GM21526 (cell line): ENCODE data around the gene MMAB.
"Not testable (repeated sequence)": the region's sequence is repeated elsewhere in the genome, so short reads cannot be mapped to it uniquely, and the experiment has no call there.

Experiments used
- ATAC-seq: cut with Tn5 transposase; IDR thresholded peaks from one replicate; pipeline ENCODE4 v1.9.1; 2021; ENCODE audit warnings: moderate library complexity; ENCODE audit not compliant: unreplicated experiment, low FRiP score

The MMAB gene

DNA sequence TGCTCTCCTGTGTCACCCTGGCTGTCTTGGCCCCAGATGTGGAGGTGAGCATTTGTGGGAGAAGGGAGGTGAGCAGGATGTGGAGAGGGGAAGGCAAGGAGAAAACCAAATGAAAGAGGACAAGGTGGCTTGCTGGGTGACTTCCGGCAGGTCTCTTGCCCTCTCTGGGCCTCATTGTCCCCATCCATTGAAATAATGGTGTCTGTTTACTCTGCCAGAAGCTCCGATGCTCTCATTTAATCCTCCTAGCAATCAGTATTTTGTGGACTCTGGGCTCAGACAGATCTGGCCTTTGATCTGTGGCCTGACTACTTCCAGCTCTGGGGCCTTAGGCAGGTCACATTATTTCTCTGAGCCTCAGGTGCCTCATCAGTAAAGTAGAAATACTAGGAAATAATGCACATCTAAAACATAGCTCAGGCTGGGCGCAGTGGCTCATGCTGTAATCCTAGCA lies 30.9 kb upstream of the MMAB start:
- ATAC-seq: no peak

DNA sequence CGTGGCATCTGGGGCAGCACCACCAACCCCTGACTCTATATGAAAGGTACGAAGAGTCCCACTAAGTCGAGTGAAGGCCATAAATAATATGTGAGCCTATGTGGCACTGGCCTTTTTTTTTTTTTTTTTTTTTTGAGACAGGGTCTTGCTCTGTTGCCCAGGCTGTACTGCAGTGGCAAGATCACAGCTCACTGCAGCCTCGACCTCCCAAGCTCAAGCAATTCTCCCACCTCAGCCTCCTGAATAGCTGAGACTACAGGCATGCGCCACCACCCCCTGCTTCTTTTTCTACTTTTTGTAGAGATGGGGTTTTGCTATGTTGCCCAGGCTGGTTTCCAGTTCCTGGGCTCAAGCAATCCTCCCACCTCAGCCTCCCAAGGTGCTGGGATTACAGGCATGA lies 28.8 kb upstream of the MMAB start:
- not testable (repeated sequence) for ATAC-seq

DNA sequence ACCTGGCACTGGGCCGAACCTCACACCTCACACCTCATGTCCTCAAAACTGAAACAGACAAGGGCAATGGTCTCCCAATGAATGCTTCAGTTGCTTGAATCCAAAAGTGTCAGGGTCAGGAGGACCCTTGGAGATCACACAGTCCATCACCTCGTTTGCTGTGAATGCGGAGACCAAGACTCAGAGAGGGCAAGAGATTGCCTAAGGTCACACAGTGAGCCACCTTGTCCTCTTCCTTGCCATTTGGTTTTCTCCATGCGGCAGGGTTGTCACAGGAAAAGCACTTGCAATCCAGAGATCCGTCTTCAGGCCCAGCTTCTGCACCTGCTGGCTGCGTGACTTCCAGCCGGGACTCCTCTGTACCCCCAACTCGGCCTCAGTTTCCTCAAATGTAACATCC lies 28.3 kb upstream of the MMAB start:
- no peak for ATAC-seq

DNA sequence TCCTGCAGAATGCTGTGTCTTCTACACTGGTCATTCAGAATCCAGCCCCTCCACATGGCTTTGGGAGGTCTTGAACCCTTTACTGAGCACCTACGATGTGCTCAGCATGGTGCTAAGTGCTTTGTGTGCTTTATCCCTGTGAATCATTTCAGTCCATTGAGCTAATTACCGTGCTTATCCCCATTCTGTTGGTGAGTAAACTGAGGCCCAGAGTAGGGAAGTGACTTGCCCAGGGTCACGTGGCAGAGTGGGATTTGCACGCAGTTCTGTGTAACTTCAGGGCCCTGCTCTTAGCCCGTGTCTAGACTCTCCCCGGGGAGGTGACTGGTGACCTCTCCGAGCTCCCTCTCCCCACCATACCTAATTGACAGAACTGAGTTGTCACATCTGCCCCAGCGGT lies 27.7 kb upstream of the MMAB start:
- ATAC-seq: no peak

DNA sequence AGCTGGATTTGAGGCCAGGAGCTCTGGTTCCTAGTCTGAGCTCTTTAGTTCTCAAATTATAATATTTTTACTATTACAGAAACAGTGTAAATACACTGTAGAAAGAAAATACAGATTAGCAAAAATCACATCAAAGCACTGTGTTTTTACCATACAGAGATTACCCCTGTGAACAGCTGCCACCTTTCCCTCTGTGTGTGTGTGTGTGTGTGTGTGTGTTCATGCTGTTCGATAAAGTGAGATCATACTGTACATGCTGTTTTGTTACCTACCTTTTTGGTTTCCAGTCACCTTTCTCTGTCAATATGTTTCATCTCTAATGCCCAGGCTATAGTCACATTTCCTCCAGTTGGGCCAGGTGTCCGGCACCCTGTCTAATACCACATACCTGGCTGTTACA lies 27.2 kb upstream of the MMAB start:
- ATAC-seq: no peak

DNA sequence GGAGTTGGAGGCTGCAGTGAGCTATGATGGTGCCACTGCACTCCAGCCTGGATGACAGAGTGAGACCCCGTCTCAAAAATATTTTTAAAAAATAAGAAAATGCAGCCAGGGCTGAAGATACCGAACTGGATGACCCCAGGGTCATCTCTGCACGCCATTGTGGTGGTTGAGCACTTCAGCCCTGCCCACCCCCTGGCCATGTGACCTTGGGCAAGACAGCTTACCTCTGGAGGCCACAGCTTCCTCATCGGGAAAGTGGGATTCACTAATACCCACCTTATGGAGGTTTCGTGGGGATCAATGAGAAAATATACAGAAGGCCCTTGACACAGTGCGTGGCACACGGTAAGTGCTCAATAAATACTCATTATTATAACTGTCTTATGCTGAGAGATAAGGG lies 25.8 kb upstream of the MMAB start:
- ATAC-seq: no peak

DNA sequence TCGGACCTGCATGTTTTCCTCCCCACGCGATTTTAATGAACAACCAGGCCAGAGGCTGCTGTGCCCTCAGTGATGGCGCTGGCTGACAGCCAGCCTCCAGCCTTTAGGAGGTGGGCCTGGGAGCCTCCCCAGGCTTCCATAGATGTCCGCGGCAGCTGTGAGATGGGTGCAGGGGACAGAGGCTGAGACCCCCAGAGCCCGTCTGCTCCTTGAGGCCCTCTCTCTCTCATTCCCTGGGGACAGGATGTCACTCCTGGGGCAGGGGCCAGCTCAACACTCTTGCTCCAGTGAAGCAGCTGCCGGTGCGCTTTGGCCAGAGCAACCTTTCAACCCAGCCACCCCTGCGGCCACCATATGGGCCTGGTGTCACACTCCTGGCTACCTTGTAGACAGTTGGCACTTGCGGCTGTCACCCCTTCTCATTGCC lies 25.1 kb upstream of the MMAB start:
- ATAC-seq: no peak

DNA sequence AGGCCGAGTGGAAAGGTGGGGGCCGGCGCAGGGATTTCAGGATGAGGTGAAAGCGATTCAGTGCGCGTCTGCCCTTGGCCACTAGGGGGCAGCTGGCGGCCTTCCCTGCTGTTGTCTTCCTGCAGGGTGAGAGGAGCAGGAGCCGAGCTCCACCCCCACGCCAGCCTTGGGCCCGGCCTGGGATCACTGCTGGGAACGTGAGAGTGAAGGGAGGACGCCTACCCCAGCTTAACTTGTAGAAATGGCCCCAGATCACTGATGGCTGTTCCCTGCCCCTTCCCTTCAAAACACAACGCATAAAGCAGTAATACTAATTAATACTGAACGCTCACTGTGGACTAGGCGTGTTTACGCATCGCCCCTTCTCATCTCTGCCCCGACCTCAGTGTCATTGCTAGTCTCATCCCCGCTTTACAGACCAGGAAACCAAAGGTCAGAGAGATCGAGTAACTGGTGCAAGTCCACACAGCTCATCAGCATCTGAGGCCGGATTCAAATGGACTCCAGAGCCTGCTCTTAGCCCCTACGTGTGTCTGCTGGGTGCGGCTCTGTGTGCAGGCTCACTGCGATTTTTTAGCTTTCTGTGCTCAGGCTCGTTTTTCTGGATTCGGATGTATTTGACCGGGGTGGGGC lies 24.6 kb upstream of the MMAB start:
- no peak for ATAC-seq

DNA sequence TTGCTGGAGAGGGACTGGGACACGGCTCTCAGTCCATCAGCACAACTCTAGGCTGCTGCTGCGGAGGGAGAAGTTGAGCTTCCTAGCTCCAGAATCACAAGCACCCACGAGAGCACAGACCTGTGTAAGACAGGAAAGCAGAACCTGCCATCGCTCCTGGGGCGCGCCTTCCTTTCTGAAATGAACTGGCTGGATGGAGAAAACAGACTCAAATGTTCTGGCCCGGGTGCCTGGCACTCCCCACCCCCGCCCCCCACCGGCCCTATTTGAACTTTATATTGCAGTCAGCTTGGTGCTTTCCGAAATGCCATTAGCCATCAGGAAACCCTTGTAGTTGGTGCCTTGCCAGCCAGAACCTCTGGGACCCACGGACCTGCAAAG lies 24.1 kb upstream of the MMAB start:
- no peak for ATAC-seq

DNA sequence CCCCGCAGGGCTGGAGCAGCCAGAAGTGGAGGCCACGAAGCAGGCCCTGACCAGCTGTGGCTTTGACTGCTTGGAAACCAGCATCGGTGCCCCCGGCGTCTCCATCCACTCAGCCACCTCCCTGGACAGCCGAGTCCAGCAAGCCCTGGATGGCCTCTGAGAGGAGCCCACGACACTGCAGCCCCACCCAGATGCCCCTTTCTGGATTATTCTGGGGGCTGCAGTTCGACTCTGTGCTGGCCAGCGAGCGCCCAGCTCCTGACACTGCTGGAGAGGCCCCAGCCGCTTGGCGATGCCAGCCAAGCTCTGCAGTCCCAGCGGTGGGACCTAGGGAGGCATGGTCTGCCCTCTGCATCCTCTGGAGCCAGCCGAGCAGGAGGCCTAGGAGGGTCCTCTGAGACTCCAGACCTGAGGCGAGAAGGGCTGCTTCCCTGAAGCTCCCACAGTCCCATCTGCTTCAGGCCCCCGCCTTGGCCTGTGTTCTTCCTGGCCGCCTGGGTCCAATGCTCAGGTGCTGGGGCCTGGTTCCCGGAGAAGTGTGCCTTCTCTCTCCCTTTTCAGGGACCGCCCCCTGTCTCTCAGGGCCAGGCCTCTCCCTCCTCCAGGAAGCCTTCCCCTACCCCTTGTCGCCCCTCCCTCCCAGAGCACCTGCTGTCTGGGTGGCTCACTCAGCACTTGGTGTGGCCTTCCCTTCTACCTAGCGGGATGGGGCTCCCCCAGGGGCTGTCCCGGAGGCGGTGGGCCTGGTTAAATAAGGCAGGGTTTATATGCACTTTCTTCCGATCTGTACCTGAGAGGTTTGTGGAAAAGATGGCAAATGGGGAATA lies 23.3 kb upstream of the MMAB start:
- ATAC-seq: no peak

DNA sequence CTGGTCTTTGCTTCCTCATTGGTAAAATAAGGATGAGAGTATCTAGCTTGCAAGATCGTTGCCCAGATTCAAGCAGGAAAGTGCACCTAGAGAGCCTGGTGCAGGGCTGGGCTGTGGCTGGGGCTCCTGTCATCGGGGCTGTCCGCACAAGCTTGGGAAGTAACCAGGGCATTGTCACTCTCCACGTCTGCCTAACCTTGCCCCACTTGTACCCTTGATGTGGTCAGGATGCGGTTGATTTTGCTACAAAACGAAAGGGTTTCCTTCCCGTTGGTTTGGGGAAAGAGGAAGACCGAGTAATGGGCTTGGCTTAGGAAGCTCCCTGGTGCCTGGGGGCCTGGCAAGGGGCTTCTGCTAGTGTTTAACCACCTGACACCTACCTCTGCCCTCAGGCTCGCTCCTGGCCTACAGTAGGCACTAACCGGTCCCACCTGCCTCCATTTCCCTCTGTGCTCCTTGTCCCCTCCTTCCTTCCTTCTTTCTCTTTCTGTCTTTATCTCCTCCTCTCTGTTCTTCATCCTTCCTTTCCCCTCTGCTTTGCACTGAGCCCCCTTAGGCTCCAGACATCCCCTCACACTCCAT lies 22.1 kb upstream of the MMAB start:
- ATAC-seq: no peak

DNA sequence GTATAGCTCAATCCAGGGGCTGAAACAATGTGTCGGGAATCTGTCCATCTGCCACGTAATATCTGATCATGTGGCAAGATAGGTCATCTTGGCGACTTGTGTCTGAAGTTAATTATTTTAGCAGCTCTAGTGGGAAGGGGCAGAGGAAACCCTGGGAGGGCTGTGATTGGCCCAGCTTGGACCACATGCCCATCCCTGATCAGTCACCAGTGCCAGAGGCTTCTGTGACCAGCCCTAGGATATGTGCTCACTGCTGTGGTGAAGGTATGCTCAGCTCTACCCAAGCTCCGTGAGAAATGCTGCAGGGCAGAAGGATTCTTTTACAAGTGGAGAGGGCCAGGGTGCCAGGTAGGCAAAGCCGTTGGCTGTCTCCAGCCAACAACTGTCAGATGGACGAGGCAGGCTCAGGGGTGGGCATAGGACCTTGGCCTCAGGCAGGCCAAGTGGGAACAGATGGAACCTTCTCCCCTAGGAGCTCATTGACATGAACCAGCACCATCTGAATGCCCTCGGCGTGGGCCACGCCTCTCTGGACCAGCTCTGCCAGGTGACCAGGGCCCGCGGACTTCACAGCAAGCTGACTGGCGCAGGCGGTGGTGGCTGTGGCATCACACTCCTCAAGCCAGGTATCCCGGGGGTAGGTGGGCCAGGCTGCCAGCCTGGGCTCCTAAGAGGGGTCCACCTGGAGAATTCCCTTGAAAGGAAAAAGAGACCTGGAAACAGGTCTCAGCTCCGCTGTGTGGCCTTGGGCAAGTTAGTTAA lies 21.4 kb upstream of the MMAB start:
- no peak for ATAC-seq

DNA sequence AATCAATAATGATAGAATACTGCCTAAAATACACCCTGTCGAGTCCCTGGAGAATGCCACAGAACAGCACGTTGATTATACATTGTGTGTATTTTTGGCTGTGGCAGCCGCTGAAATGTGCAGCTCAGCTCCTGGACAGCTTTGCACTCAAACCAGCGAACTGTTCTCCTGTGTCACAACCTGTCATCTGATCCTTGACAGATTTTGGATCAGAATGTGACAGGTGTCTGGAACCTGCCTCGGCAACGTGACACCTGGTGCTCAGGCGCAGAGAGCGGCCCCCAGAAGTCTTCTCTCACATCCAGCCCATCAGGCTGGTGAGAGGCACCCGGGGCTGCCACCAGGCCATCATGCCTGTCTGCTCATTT lies 19.6 kb upstream of the MMAB start:
- ATAC-seq: no peak

DNA sequence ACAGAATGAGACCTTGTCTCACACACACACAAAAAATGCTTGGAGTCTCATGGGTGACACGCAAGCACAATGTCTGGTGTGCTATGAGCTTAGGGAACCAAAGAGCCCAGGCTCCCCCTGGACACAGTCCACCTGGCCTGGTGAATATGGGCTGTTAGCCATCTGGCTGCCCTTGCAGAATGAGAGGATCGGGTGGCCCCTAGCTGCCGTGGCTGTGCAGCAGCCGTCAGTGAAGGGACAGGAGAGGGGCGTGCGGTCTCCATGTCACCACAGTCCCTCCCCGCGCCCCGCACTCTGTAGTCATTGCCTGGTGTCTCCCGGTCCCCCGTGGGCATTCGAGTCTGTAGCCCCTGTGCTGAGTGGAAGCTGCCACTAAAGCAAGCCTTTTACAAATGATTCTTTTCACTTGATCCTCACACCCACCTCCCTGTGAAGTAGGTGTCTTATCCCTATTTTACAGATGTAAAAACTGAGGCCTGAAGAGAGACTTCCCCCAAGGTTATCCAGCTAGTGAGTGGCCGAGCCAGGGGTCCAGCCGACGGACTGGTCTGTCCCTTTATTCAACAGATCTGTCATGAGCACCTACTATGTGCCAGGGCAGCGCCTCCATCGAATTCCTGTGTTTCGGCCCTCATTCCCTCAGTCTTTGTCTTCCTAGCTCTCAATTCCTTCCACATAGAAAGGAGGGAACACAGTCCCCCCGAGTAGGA lies 19.0 kb upstream of the MMAB start:
- ATAC-seq: no peak

DNA sequence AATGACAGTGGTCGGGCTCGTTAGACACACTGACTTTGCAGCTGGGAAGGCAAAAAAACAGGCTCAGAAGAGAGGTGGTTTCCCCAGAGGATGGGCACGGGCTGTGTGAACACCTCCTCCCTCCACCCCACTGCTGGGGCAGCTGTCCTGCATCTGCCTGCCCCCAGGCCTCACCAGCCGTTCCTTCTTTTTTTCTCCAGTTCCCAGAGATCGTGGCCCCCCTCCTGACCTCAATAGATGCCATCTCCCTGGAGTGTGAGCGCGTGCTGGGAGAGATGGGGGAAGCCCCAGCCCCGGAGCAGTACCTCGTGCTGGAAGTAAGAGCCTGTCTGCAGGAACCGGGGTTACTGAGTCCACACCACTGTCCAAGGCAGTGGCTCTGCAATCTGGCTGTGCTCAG lies 17.7 kb upstream of the MMAB start:
- ATAC-seq: no peak

DNA sequence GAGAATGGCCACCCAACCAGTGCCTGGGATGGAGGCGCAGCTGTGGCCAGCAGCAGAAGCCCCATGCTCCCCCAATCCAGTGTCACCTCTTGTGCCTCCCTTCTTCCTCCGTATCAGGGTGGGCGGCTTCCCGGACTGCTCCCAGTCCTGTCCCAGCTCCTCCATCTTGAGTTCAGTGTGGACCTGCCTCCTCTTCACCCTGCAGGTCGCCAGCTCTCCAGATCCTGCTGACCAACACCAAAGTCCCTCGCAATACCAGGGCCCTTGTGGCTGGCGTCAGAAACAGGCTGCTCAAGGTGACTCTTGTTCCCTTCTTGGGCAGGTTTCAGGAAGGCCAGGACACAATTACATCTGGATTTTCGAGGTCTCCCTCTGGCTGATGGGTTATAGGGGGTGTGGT lies 17.3 kb upstream of the MMAB start:
- no peak for ATAC-seq

DNA sequence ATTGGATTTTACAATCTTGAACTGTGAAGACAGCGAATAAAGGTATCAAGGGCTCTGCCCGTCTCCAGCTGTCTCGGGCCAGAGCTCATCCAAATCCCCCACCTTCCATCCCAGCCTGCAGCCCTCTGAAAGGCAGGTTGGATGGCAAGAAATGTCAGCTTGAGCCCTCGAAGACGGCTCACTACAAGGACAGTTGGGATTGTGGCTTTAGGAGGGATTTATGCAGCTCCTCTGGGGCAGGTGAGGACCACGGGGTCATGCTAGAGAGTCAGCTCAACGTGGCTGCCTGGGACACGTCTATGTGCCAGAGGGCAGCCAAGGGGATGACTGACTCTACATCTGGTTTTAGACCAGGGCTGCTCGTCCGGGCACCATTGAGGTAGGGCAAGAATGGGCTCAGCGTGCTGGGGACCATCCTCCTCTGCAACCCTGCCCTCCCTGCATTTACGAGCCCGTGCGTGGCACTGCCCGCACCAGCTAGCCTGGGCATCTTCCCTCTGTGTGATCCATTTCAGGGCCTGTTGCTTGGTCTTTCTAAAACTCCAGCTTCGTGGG lies 16.5 kb upstream of the MMAB start:
- no peak for ATAC-seq

DNA sequence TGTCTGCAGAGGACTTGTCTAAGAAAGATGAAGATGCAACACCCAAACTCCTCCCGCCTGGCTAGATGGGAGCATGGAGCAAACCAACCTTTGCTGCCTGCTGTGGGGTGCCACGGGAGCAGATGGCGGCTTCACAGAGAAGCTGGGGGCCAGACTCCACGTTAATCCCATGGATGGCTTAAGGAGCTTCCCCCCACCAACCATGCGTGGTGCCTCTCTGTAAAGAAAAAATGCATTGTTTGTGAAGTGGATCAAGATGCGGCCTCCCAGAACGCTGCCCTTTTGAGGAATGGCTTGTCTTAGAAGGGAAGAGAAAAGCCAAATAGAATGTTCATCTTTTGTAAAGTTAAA lies 15.9 kb upstream of the MMAB start:
- no peak for ATAC-seq

DNA sequence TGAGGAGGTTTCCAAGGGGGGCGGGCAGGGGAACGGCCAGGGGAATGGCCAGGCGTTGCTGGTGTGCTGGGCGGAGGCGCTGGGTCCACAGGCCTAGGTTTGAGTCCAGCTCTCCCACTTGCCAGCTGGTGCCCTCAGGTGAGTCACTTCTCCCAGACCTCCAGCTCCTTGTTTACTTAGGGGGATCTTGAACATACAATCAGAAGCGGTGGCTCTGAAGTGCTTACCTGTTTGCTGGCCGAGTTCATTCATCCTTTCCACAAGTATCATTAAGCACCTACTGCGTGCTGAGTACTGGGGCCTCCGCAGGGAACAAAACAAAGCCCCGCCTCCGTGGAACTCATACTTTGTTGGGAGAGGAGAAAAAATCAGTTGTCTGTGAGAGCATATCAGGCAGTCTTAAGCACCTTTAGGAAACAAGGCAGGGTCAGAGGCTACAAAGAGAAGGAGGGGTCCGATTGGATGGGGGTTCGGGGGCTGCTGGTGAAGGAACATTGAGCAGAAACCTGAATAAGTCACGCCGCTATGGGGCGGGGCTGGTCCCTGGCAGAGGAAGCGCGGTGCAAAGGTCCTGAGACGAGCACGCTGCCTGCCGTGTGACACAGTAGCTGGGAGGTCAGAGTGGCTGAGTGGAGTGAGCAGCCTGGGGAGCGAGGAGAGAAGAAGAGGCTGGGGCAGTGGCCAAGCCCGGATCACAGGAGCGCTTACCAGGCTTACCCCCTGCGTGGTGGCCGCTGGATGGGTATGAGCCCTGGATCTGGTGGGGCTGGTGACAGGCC lies 15.3 kb upstream of the MMAB start:
- ATAC-seq: no peak

DNA sequence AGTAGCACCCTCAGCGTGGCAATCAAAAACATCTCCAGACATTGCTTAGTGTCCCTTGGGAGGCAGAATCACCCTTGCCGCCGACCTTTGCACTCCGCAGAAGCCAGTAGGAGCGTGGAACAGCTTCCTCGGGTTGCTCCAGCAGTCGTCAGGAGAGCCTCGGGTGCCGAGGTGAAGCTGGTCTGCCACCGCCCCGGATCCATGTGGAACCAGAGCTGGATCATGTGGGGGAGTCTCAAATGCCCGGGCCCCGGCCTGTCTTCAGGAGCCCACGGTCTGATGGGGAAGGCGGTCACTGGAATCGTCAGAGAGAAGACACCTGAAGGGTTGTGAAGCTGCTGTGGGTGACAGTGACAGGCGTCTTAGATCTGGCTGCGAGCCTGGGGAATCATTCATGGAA lies 14.6 kb upstream of the MMAB start:
- no peak for ATAC-seq
